A549 (cell line): Measurements from ENCODE around the gene TMEM259. TPM values are rescaled to one million over a fixed set of nuclear protein-coding genes. Genes with fewer than 3 reads are reported as not detected.

ENCODE experiments used
- ATAC-seq, 2 experiments: fragments of 200-7000 bp in 1 of 2; fragments of >200 bp in 1 of 2; cut with Nextera tagmentation in 1 of 2; cut with Tn5 transposase in 1 of 2; 3 replicates each; pipeline versions ENCODE4 v1.8.0 to v1.9.1; 2018 to 2020; ENCODE audit warnings: mild to moderate bottlenecking in 1 of 2, moderate library complexity in 1 of 2
- CTCF ChIA-PET: fragments of 300-600 bp; sonication (Branson Sonifier 250); formaldehyde crosslinking; extraction: SDS; loops from one replicate; lab custom pipeline; 2021; ENCODE audit warnings: antibody characterized with exemption, inconsistent platforms; lab: Yijun Ruan, JAX
- POLR2A ChIA-PET: fragments of 350-600 bp; formaldehyde crosslinking; extraction: SDS; loops from one replicate; lab custom pipeline; 2021; ENCODE audit warnings: antibody characterized with exemption, inconsistent platforms; lab: Yijun Ruan, JAX
- DNase-seq, 2 experiments: peaks; one replicate each; pipeline versions ENCODE4 v3.0.0 to v3.0.0-alpha.2; 2011 to 2016; ENCODE audit warnings: low read depth in 1 of 2, low spot score in 1 of 2
- FAIRE-seq: peaks from 2 replicates; lab custom pipeline; 2011; peaks lifted over from hg19 to GRCh38; lab: Jason Lieb, UNC
- H3K27ac ChIP-seq, 2 experiments: fragments of >200 bp; sonication (Bioruptor Twin); formaldehyde crosslinking; 3 replicates each; pipeline ENCODE4 v1.5.1; 2016 to 2017
- H3K4me1 ChIP-seq: fragments of >200 bp; sonication (Bioruptor Twin); formaldehyde crosslinking; 3 replicates; pipeline ENCODE4 v1.6.1; 2016
- H3K4me2 ChIP-seq: fragments of >200 bp; sonication (Bioruptor Twin); formaldehyde crosslinking; 3 replicates; pipeline ENCODE4 v1.6.1; 2016
- H3K4me3 ChIP-seq: fragments of >200 bp; sonication (Bioruptor Twin); formaldehyde crosslinking; 3 replicates; pipeline ENCODE4 v1.5.1; 2016
- H3K9me3 ChIP-seq: fragments of >200 bp; sonication (Bioruptor Twin); formaldehyde crosslinking; 3 replicates; pipeline ENCODE4 v1.6.1; 2016
- BHLHE40 ChIP-seq: IDR thresholded peaks from 2 replicates; pipeline ENCODE4 v1.6.1; 2012; ENCODE audit warnings: low read depth, low read length, inconsistent platforms
- CHD4 ChIP-seq: fragments of 200-600 bp; sonication (generic); IDR thresholded peaks from 2 replicates; pipeline ENCODE4 v1.6.1; 2016; ENCODE audit warnings: antibody characterized with exemption, mild to moderate bottlenecking, borderline replicate concordance
- CTCF ChIP-seq: fragments of >200 bp; sonication (Bioruptor Twin); formaldehyde crosslinking; IDR thresholded peaks from 3 replicates; pipeline ENCODE4 v1.5.1; 2016
- ESRRA ChIP-seq: fragments of 150-350 bp; IDR thresholded peaks from 2 replicates; pipeline ENCODE4 v1.6.1; 2014; ENCODE audit warnings: mild to moderate bottlenecking, low read length, borderline replicate concordance
- FOSL2 ChIP-seq, 2 experiments: fragments of 450-650 bp in 1 of 2; fragments of >200 bp in 1 of 2; sonication (Bioruptor Twin) in 1 of 2; formaldehyde crosslinking; IDR thresholded peaks; 2 replicates each; pipeline versions ENCODE4 v1.5.0 to v1.6.1; 2016 to 2020; ENCODE audit warnings: mild to moderate bottlenecking in 1 of 2, moderate library complexity in 1 of 2
- FOXS1 ChIP-seq: fragments of 250-450 bp; sonication (Bioruptor Pico); IDR thresholded peaks from 2 replicates; pipeline ENCODE4 v1.5.0; 2020; ENCODE audit warnings: mild to moderate bottlenecking, moderate library complexity
- GATA3 ChIP-seq: IDR thresholded peaks from 2 replicates; pipeline ENCODE4 v1.6.1; 2012; ENCODE audit warnings: borderline replicate concordance
- HOXA7 ChIP-seq: fragments of 250-450 bp; sonication (Bioruptor Pico); IDR thresholded peaks from 2 replicates; pipeline ENCODE4 v1.5.0; 2020; ENCODE audit warnings: mild to moderate bottlenecking, moderate library complexity
- HOXB13 ChIP-seq: fragments of 250-450 bp; sonication (Bioruptor Pico); IDR thresholded peaks from 2 replicates; pipeline ENCODE4 v1.5.0; 2020; ENCODE audit warnings: low read depth, mild to moderate bottlenecking, moderate library complexity
- KDM1A ChIP-seq: fragments of 200-600 bp; sonication (generic); IDR thresholded peaks from 2 replicates; pipeline ENCODE4 v1.6.1; 2016; ENCODE audit warnings: low read depth, mild to moderate bottlenecking
- KDM5A ChIP-seq: fragments of 200-600 bp; sonication (generic); IDR thresholded peaks from 2 replicates; pipeline ENCODE4 v1.6.1; 2016; ENCODE audit warnings: antibody characterized with exemption, mild to moderate bottlenecking
- MAFK ChIP-seq: fragments of 450-650 bp; IDR thresholded peaks from 2 replicates; pipeline ENCODE4 v1.6.1; 2014; ENCODE audit not compliant: partially characterized antibody
- MAX ChIP-seq: IDR thresholded peaks from 2 replicates; pipeline ENCODE4 v1.6.1; 2012
- MAZ ChIP-seq: fragments of 150-350 bp; IDR thresholded peaks from 2 replicates; pipeline ENCODE4 v1.6.1; 2014; ENCODE audit warnings: antibody characterized with exemption, low read depth, low read length, borderline replicate concordance
- NPAS2 ChIP-seq: fragments of 250-450 bp; sonication (Bioruptor Pico); IDR thresholded peaks from 2 replicates; pipeline ENCODE4 v1.8.0; 2022; ENCODE audit warnings: mild to moderate bottlenecking, moderate library complexity, borderline replicate concordance
- POLR2A ChIP-seq: IDR thresholded peaks from 2 replicates; pipeline ENCODE4 v1.6.1; 2012; ENCODE audit warnings: mild to moderate bottlenecking, low read length
- RAD21 ChIP-seq, 2 experiments: fragments of >200 bp in 1 of 2; sonication (Bioruptor Twin) in 1 of 2; formaldehyde crosslinking in 1 of 2; IDR thresholded peaks in 1 of 2; conservative IDR thresholded peaks in 1 of 2; 2 replicates in 1 of 2; 3 replicates in 1 of 2; pipeline ENCODE4 v1.6.1; 2012 to 2018; ENCODE audit warnings: inconsistent platforms in 1 of 2
- RARB ChIP-seq: fragments of 250-450 bp; sonication (Bioruptor Pico); IDR thresholded peaks from 2 replicates; pipeline ENCODE4 v1.8.0; 2021; ENCODE audit warnings: mild to moderate bottlenecking, moderate library complexity
- RCOR1 ChIP-seq: fragments of 150-350 bp; IDR thresholded peaks from 2 replicates; pipeline ENCODE4 v1.6.1; 2014; ENCODE audit warnings: antibody characterized with exemption, low read length, low read depth
- TP53 ChIP-seq: fragments of 250-450 bp; sonication (Bioruptor Pico); IDR thresholded peaks from 2 replicates; pipeline ENCODE4 v1.5.0; 2021; ENCODE audit warnings: mild to moderate bottlenecking, moderate library complexity
- ZC3H11A ChIP-seq: fragments of 450-650 bp; IDR thresholded peaks from 2 replicates; pipeline ENCODE4 v1.6.1; 2014; ENCODE audit warnings: antibody characterized with exemption, mild to moderate bottlenecking
- ZFP36 ChIP-seq: fragments of 450-650 bp; IDR thresholded peaks from 2 replicates; pipeline ENCODE4 v1.6.1; 2014; ENCODE audit warnings: borderline replicate concordance; ENCODE audit not compliant: partially characterized antibody
- WGBS: methylation state at CpG from one replicate; pipeline ENCODE4 v1.1.6; 2017; ENCODE audit errors: missing lambda C conversion rate; 5-methylcytosine and 5-hydroxymethylcytosine counted together
- polyA plus RNA-seq, 4 experiments: library from polyadenylated mRNA; depleted of rRNA in 3 of 4; stranded (reverse); fragments of >200 nt; fragmentation: RNase III in 1 of 4; extraction: RNeasy Plus Mini Kit Qiagen cat#74134 plus additional on column Dnase treatment in 1 of 4; gene quantifications; 2 replicates in 3 of 4; 3 replicates in 1 of 4; pipeline ENCODE4 v1.2.3, GENCODE V29; 2011 to 2017
- small RNA-seq, 6 experiments: library from RNA; depleted of rRNA; stranded (forward); fragments of <200 nt; gene quantifications; one replicate each; pipeline ENCODE3, GENCODE V24; 2012

The TMEM259 gene
- polyA plus RNA-seq, 2 of the 4 experiments (the other 2 are of a cell fraction) = 45.6 to 78.3 TPM

GRCh38 chr19:960601-960938, 60.4 kb downstream of the TMEM259 start:
- FAIRE-seq (no peak), DNase-seq (no peak), ATAC-seq (no peak)
- H3K4me1 ChIP-seq = peaks cover 40% of the 10 kb centered on the region
- H3K9me3 ChIP-seq = no peaks in the 10 kb centered on the region
- no peak overlapping the region for H3K4me3 ChIP-seq
- CTCF ChIA-PET = interaction anchor here (0.6 to 1.4 kb wide), 3 partner anchors 10 to 31 kb away, joined by 3 to 5 read pairs (median 4); no protein-coding TSS in a partner anchor
- WGBS = 81% methylated on average over 3 of the region's 8 CpGs
- H3K4me2 ChIP-seq = no peak overlapping the region
- no peak overlapping the region for H3K27ac ChIP-seq
- TF ChIP-seq ZC3H11A (no peak), RCOR1 (no peak), KDM1A (no peak), MAX (no peak), TP53 (CRISPR knock-in tag) (no peak), FOXS1 (CRISPR knock-in tag) (no peak), GATA3 (no peak), KDM5A (no peak), RAD21 (conservative IDR thresholded peaks at IDR 0.05 in 1 of 2, IDR thresholded peaks at IDR 0.05 in 1 of 2) (no peak), POLR2A (no peak), RARB (no peak), HOXB13 (CRISPR knock-in tag) (no peak), ZFP36 (no peak), NPAS2 (CRISPR knock-in tag) (no peak), FOSL2 (IDR thresholded peaks at IDR 0.05) (no peak), FOSL2 (CRISPR knock-in tag; IDR thresholded peaks at IDR 0.05) (no peak), MAFK (no peak), CHD4 (no peak)
- POLR2A ChIA-PET = no interaction called here

- FAIRE-seq (no peak), ATAC-seq (peak; percentile 19 to 33; a peak in 3 of 6 replicates), DNase-seq (peak in 1 of 2 experiments; percentile 44)
- POLR2A ChIA-PET = no interaction called here
- Histone ChIP-seq H3K27ac (peak overlapping the region in 1 of 2 experiments; percentile 50; a peak in 3 of 6 replicates), H3K4me1 (peaks cover 40% of the 10 kb centered on the region), H3K9me3 (no peaks in the 10 kb centered on the region), H3K4me3 (no peak overlapping the region)
- CTCF ChIA-PET = interaction anchor here (1.1 to 1.4 kb wide), 2 partner anchors 11 to 21 kb away, joined by 3 to 5 read pairs; no protein-coding TSS in a partner anchor
- WGBS = 69% methylated on average over 9 of the region's 12 CpGs
- TF ChIP-seq BHLHE40 (no peak), MAZ (no peak), FOXS1 (CRISPR knock-in tag) (no peak), CTCF (no peak), HOXA7 (CRISPR knock-in tag) (no peak), POLR2A (no peak), RARB (no peak), ESRRA (no peak), MAFK (no peak)
- TF ChIP-seq, all 56 proteins: peak for 0
- H3K4me2 ChIP-seq = no peak overlapping the region
Measured at GRCh38 chr19:960020-960419, 60.9 kb downstream of the TMEM259 start.

Small RNA genes within 50 kb of the gene (small RNA-seq; reads per million reads assigned to genes)
- 0.08 to 18.1 (median 4.7) reads per million in 6 experiments for gene RNU6-2

Other genes with a start within 250 kb of the TMEM259 start
- gene PTBP1, start 223.7 kb downstream of the TMEM259 start, polyA plus RNA-seq (2011; rRNA removed) = 144 and 207 TPM in 2 replicates
- gene PTBP1, start 223.7 kb downstream of the TMEM259 start, polyA plus RNA-seq (2017; fragmentation: RNase III; extraction: RNeasy Plus Mini Kit Qiagen cat#74134 plus additional on column Dnase treatment) = 264 to 299 TPM (median 285 TPM) in 3 replicates
- 2.6 and 3.2 TPM in 2 replicates for gene PLPPR3, start 199.2 kb downstream of the TMEM259 start, polyA plus RNA-seq (2011; rRNA removed)
- gene PLPPR3, start 199.2 kb downstream of the TMEM259 start, polyA plus RNA-seq (2017; fragmentation: RNase III; extraction: RNeasy Plus Mini Kit Qiagen cat#74134 plus additional on column Dnase treatment) = 3.5 to 4.2 TPM (median 3.7 TPM) in 3 replicates
- gene AZU1, start 193.3 kb downstream of the TMEM259 start, polyA plus RNA-seq (2011; rRNA removed) = 0.15 and 0.31 TPM in 2 replicates
- gene AZU1, start 193.3 kb downstream of the TMEM259 start, polyA plus RNA-seq (2017; fragmentation: RNase III; extraction: RNeasy Plus Mini Kit Qiagen cat#74134 plus additional on column Dnase treatment) = 0.26 to 0.55 TPM (median 0.32 TPM) in 3 replicates
- gene PRTN3, start 180.1 kb downstream of the TMEM259 start, polyA plus RNA-seq (2011; rRNA removed) = 0.21 and 0.36 TPM in 2 replicates
- 0.18 to 0.39 TPM (median 0.24 TPM) in 3 replicates for gene PRTN3, start 180.1 kb downstream of the TMEM259 start, polyA plus RNA-seq (2017; fragmentation: RNase III; extraction: RNeasy Plus Mini Kit Qiagen cat#74134 plus additional on column Dnase treatment)
- 0.15 and 0.35 TPM in 2 replicates for gene ELANE, start 168.8 kb downstream of the TMEM259 start, polyA plus RNA-seq (2011; rRNA removed)
- gene ELANE, start 168.8 kb downstream of the TMEM259 start, polyA plus RNA-seq (2017; fragmentation: RNase III; extraction: RNeasy Plus Mini Kit Qiagen cat#74134 plus additional on column Dnase treatment) = 0.14 to 0.15 TPM (median 0.15 TPM) in 3 replicates
- 7.6 TPM in 2 replicates for gene CFD, start 161.5 kb downstream of the TMEM259 start, polyA plus RNA-seq (2011; rRNA removed)
- gene CFD, start 161.5 kb downstream of the TMEM259 start, polyA plus RNA-seq (2017; fragmentation: RNase III; extraction: RNeasy Plus Mini Kit Qiagen cat#74134 plus additional on column Dnase treatment) = 13.8 to 14.8 TPM (median 14.3 TPM) in 3 replicates
- 8.0 TPM in 2 replicates for gene MED16, start 127.9 kb downstream of the TMEM259 start, polyA plus RNA-seq (2011; rRNA removed)
- 11.9 to 13.9 TPM (median 12.7 TPM) in 3 replicates for gene MED16, start 127.9 kb downstream of the TMEM259 start, polyA plus RNA-seq (2017; fragmentation: RNase III; extraction: RNeasy Plus Mini Kit Qiagen cat#74134 plus additional on column Dnase treatment)
- gene RNU6-9, start 127.6 kb downstream of the TMEM259 start, polyA plus RNA-seq (2011; rRNA removed) = not detected in 2 replicates
- gene RNU6-9, start 127.6 kb downstream of the TMEM259 start, polyA plus RNA-seq (2017; fragmentation: RNase III; extraction: RNeasy Plus Mini Kit Qiagen cat#74134 plus additional on column Dnase treatment) = not detected in 3 replicates
- 16.9 and 22.7 TPM in 2 replicates for gene R3HDM4, start 107.9 kb downstream of the TMEM259 start, polyA plus RNA-seq (2011; rRNA removed)
- gene R3HDM4, start 107.9 kb downstream of the TMEM259 start, polyA plus RNA-seq (2017; fragmentation: RNase III; extraction: RNeasy Plus Mini Kit Qiagen cat#74134 plus additional on column Dnase treatment) = 18.8 to 24.8 TPM (median 20.7 TPM) in 3 replicates
- gene KISS1R, start 103.8 kb downstream of the TMEM259 start, polyA plus RNA-seq (2011; rRNA removed) = 0.05 and 0.14 TPM in 2 replicates
- 0.18 to 0.79 TPM (median 0.38 TPM) in 3 replicates for gene KISS1R, start 103.8 kb downstream of the TMEM259 start, polyA plus RNA-seq (2017; fragmentation: RNase III; extraction: RNeasy Plus Mini Kit Qiagen cat#74134 plus additional on column Dnase treatment)
- gene ARID3A, start 95.1 kb downstream of the TMEM259 start, polyA plus RNA-seq (2011; rRNA removed) = 3.3 and 3.4 TPM in 2 replicates
- 4.6 to 6.1 TPM (median 5.4 TPM) in 3 replicates for gene ARID3A, start 95.1 kb downstream of the TMEM259 start, polyA plus RNA-seq (2017; fragmentation: RNase III; extraction: RNeasy Plus Mini Kit Qiagen cat#74134 plus additional on column Dnase treatment)
- gene WDR18, start 36.8 kb downstream of the TMEM259 start, polyA plus RNA-seq (2011; rRNA removed) = 22.2 and 23.8 TPM in 2 replicates
- 41.7 to 48.9 TPM (median 48.1 TPM) in 3 replicates for gene WDR18, start 36.8 kb downstream of the TMEM259 start, polyA plus RNA-seq (2017; fragmentation: RNase III; extraction: RNeasy Plus Mini Kit Qiagen cat#74134 plus additional on column Dnase treatment)
- 0.65 and 0.67 TPM in 2 replicates for gene GRIN3B, start 20.7 kb downstream of the TMEM259 start, polyA plus RNA-seq (2011; rRNA removed)
- gene GRIN3B, start 20.7 kb downstream of the TMEM259 start, polyA plus RNA-seq (2017; fragmentation: RNase III; extraction: RNeasy Plus Mini Kit Qiagen cat#74134 plus additional on column Dnase treatment) = 1.1 to 1.5 TPM (median 1.5 TPM) in 3 replicates
- gene RNU6-2, start 399 bp upstream of the TMEM259 start, polyA plus RNA-seq (2011; rRNA removed) = not detected in 2 replicates
- gene RNU6-2, start 399 bp upstream of the TMEM259 start, polyA plus RNA-seq (2017; fragmentation: RNase III; extraction: RNeasy Plus Mini Kit Qiagen cat#74134 plus additional on column Dnase treatment) = not detected in 3 replicates
- gene CNN2, start 5.5 kb upstream of the TMEM259 start, polyA plus RNA-seq (2011; rRNA removed) = 31.7 and 32.2 TPM in 2 replicates
- 99.3 to 115 TPM (median 101 TPM) in 3 replicates for gene CNN2, start 5.5 kb upstream of the TMEM259 start, polyA plus RNA-seq (2017; fragmentation: RNase III; extraction: RNeasy Plus Mini Kit Qiagen cat#74134 plus additional on column Dnase treatment)
- 5.0 and 6.6 TPM in 2 replicates for gene ABCA7, start 19.0 kb upstream of the TMEM259 start, polyA plus RNA-seq (2011; rRNA removed)
- gene ABCA7, start 19.0 kb upstream of the TMEM259 start, polyA plus RNA-seq (2017; fragmentation: RNase III; extraction: RNeasy Plus Mini Kit Qiagen cat#74134 plus additional on column Dnase treatment) = 8.8 to 13.5 TPM (median 12.6 TPM) in 3 replicates
- 0.48 and 1.2 TPM in 2 replicates for gene ARHGAP45, start 46.0 kb upstream of the TMEM259 start, polyA plus RNA-seq (2011; rRNA removed)
- 1.5 to 1.9 TPM (median 1.8 TPM) in 3 replicates for gene ARHGAP45, start 46.0 kb upstream of the TMEM259 start, polyA plus RNA-seq (2017; fragmentation: RNase III; extraction: RNeasy Plus Mini Kit Qiagen cat#74134 plus additional on column Dnase treatment)
- 81.0 and 99.6 TPM in 2 replicates for gene POLR2E, start 74.3 kb upstream of the TMEM259 start, polyA plus RNA-seq (2011; rRNA removed)
- gene POLR2E, start 74.3 kb upstream of the TMEM259 start, polyA plus RNA-seq (2017; fragmentation: RNase III; extraction: RNeasy Plus Mini Kit Qiagen cat#74134 plus additional on column Dnase treatment) = 170 to 181 TPM (median 172 TPM) in 3 replicates
- gene GPX4, start 82.9 kb upstream of the TMEM259 start, polyA plus RNA-seq (2011; rRNA removed) = 223 and 248 TPM in 2 replicates
- 370 to 402 TPM (median 394 TPM) in 3 replicates for gene GPX4, start 82.9 kb upstream of the TMEM259 start, polyA plus RNA-seq (2017; fragmentation: RNase III; extraction: RNeasy Plus Mini Kit Qiagen cat#74134 plus additional on column Dnase treatment)
- gene SBNO2, start 153.1 kb upstream of the TMEM259 start, polyA plus RNA-seq (2011; rRNA removed) = 6.8 and 8.4 TPM in 2 replicates
- 27.0 to 32.0 TPM (median 27.7 TPM) in 3 replicates for gene SBNO2, start 153.1 kb upstream of the TMEM259 start, polyA plus RNA-seq (2017; fragmentation: RNase III; extraction: RNeasy Plus Mini Kit Qiagen cat#74134 plus additional on column Dnase treatment)
- 12.2 and 16.2 TPM in 2 replicates for gene STK11, start 184.7 kb upstream of the TMEM259 start, polyA plus RNA-seq (2011; rRNA removed)
- gene STK11, start 184.7 kb upstream of the TMEM259 start, polyA plus RNA-seq (2017; fragmentation: RNase III; extraction: RNeasy Plus Mini Kit Qiagen cat#74134 plus additional on column Dnase treatment) = 33.6 to 34.2 TPM (median 34.0 TPM) in 3 replicates
- 0.19 and 0.30 TPM in 2 replicates for gene CBARP, start 216.9 kb upstream of the TMEM259 start, polyA plus RNA-seq (2011; rRNA removed)
- 1.7 to 2.0 TPM (median 1.9 TPM) in 3 replicates for gene CBARP, start 216.9 kb upstream of the TMEM259 start, polyA plus RNA-seq (2017; fragmentation: RNase III; extraction: RNeasy Plus Mini Kit Qiagen cat#74134 plus additional on column Dnase treatment)
- 18.5 and 28.7 TPM in 2 replicates for gene ATP5F1D, start 220.6 kb upstream of the TMEM259 start, polyA plus RNA-seq (2011; rRNA removed)
- 96.9 to 101 TPM (median 99.7 TPM) in 3 replicates for gene ATP5F1D, start 220.6 kb upstream of the TMEM259 start, polyA plus RNA-seq (2017; fragmentation: RNase III; extraction: RNeasy Plus Mini Kit Qiagen cat#74134 plus additional on column Dnase treatment)
- 9.1 and 11.8 TPM in 2 replicates for gene MIDN, start 227.5 kb upstream of the TMEM259 start, polyA plus RNA-seq (2011; rRNA removed)
- 27.7 to 33.4 TPM (median 31.4 TPM) in 3 replicates for gene MIDN, start 227.5 kb upstream of the TMEM259 start, polyA plus RNA-seq (2017; fragmentation: RNase III; extraction: RNeasy Plus Mini Kit Qiagen cat#74134 plus additional on column Dnase treatment)
- gene CIRBP, start 248.2 kb upstream of the TMEM259 start, polyA plus RNA-seq (2011; rRNA removed) = 92.4 and 151 TPM in 2 replicates
- 178 to 201 TPM (median 189 TPM) in 3 replicates for gene CIRBP, start 248.2 kb upstream of the TMEM259 start, polyA plus RNA-seq (2017; fragmentation: RNase III; extraction: RNeasy Plus Mini Kit Qiagen cat#74134 plus additional on column Dnase treatment)